Gastrocnemius medialis (tissue), 4 donors: ENCODE results near the gene NPEPPS. TPM values are rescaled to one million over a fixed set of nuclear protein-coding genes. Genes with fewer than 3 reads are reported as not detected.

ENCODE experiments used
- ATAC-seq, 2 donors: fragments of 150-250 bp; one replicate each; pipeline ENCODE4 v1.9.1; 2016
- DNase-seq, 2 donors: peaks; one replicate each; pipeline ENCODE4 v3.0.0-alpha.2; 2019
- H3K27ac ChIP-seq, 4 donors: fragments of 200-600 bp; sonication (generic); 1 replicate in 1 of 4; 2 replicates in 3 of 4; pipeline ENCODE4 v1.5.1; 2016 to 2018; ENCODE audit warnings: mild to moderate bottlenecking in 2 of 4, moderate library complexity in 1 of 4
- H3K27me3 ChIP-seq, 3 donors: fragments of 200-600 bp; sonication (generic) in 2 of 3; 1 replicate in 1 of 3; 2 replicates in 2 of 3; pipeline versions ENCODE4 v1.5.1 to v1.6.0; 2016 to 2019; ENCODE audit warnings: mild to moderate bottlenecking in 1 of 3, moderate library complexity in 1 of 3
- H3K36me3 ChIP-seq, 2 donors: fragments of 200-600 bp; sonication (generic) in 1 of 2; one replicate each; pipeline ENCODE4 v1.5.1; 2017 to 2018
- H3K4me1 ChIP-seq, 2 donors: fragments of 200-600 bp; sonication (generic) in 1 of 2; one replicate each; pipeline ENCODE4 v1.5.1; 2016 to 2017; ENCODE audit warnings: mild to moderate bottlenecking in 2 of 2
- H3K4me3 ChIP-seq, 4 donors: fragments of 200-600 bp; sonication (generic) in 3 of 4; 1 replicate in 1 of 4; 2 replicates in 3 of 4; pipeline ENCODE4 v1.5.1; 2016 to 2019; ENCODE audit warnings: mild to moderate bottlenecking in 2 of 4
- H3K9me3 ChIP-seq, 3 donors: fragments of 200-600 bp; sonication (generic) in 2 of 3; 1 replicate in 1 of 3; 2 replicates in 2 of 3; pipeline ENCODE4 v1.5.1; 2016 to 2019
- CTCF ChIP-seq, 5 experiments: fragments of 450-650 bp in 3 of 5; fragments of 200-600 bp in 2 of 5; sonication (generic) in 2 of 5; IDR thresholded peaks in 4 of 5; conservative IDR thresholded peaks in 1 of 5; 1 replicate in 4 of 5; 2 replicates in 1 of 5; pipeline ENCODE4 v1.5.1; 2016 to 2019; ENCODE audit warnings: antibody characterized with exemption in 5 of 5, mild to moderate bottlenecking in 3 of 5, moderate library complexity in 3 of 5
- POLR2A ChIP-seq, 2 donors: fragments of 450-650 bp; IDR thresholded peaks; one replicate each; pipeline ENCODE4 v1.6.1; 2017; ENCODE audit warnings: antibody characterized with exemption in 2 of 2, mild to moderate bottlenecking in 2 of 2, moderate library complexity in 2 of 2
- in situ Hi-C, 4 donors: fragments of 200-750 bp; cut with MboI; loops; one replicate each; pipeline versions ENCODE4 v1.15.0 to v1.8.0; 2017; ENCODE audit warnings: low sequenced_read_pairs in 4 of 4
- intact Hi-C: fragments of 100-400 bp; cut with DNase I; formaldehyde crosslinking; loops from one replicate; pipeline ENCODE4 v1.15.1; 2023; ENCODE audit warnings: low total_unique reads
- total RNA-seq, 4 donors: library from RNA; depleted of rRNA; stranded (reverse); fragments of >200 nt; gene quantifications; one replicate each; pipeline versions ENCODE4 v1.1.0 to v1.2.3, GENCODE V29; 2016

The NPEPPS gene
- total RNA-seq, 4 donors from 2014 or later, result 116 to 186 (median 157) TPM

- intact Hi-C loops (no loop called here), in situ Hi-C loops (loop anchor here in 1 of 4 donors (25.0 kb wide), 1 partner anchor 118 kb away; no protein-coding TSS in a partner anchor)
- DNase-seq (no peak), ATAC-seq (no peak)
- no peaks in the 10 kb centered on the region for H3K27me3 ChIP-seq
- no peaks in the 10 kb centered on the region for H3K4me1 ChIP-seq
- no peaks in the 10 kb centered on the region for H3K9me3 ChIP-seq
- H3K27ac ChIP-seq, result no peak overlapping the region
- H3K4me3 ChIP-seq, result no peak overlapping the region
- peaks cover 2 to 96% of the 10 kb centered on the region in 2 donors for H3K36me3 ChIP-seq
- no peak for TF ChIP-seq POLR2A (IDR thresholded peaks at IDR 0.05)
- no peak for TF ChIP-seq CTCF (IDR thresholded peaks at IDR 0.05 in 4 of 5, conservative IDR thresholded peaks at IDR 0.05 in 1 of 5)
Observed at GRCh38 chr17:47669081-47669480, 138.2 kb downstream of the NPEPPS start.

DNA sequence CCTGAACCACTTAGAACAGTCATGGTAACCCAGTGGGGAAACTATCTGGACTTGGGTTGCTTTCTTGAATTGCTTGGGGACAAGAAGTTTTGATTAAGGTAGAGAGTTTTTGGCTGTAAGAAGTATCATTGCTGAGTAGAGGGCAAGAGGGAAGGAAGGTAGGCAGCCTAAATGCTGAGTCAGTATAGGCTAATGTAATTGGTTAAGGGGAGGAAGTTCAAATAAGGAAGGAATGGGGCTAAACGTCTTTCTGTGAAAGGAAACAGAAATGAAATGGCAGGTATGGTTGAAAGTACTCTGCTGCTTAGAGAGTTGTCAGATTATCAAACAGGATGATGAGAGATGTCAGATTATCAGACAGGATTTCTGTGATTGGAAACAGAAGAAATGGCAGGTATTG lies 139.2 kb downstream of the NPEPPS start:
- no peaks in the 10 kb centered on the region for H3K4me1 ChIP-seq
- intact Hi-C loops, result no loop called here

More for the DNA sequence above, 139.2 kb downstream of the NPEPPS start:
- no peaks in the 10 kb centered on the region for H3K27me3 ChIP-seq
- H3K27ac ChIP-seq, result no peak overlapping the region
- no peak overlapping the region for H3K4me3 ChIP-seq
- H3K36me3 ChIP-seq, result peaks cover 2 to 97% of the 10 kb centered on the region in 2 donors
- TF ChIP-seq POLR2A (IDR thresholded peaks at IDR 0.05) (no peak), CTCF (IDR thresholded peaks at IDR 0.05 in 4 of 5, conservative IDR thresholded peaks at IDR 0.05 in 1 of 5) (no peak)
- DNase-seq (no peak), ATAC-seq (no peak)
- H3K9me3 ChIP-seq, result no peaks in the 10 kb centered on the region
- in situ Hi-C loops, result loop anchor here in 1 of 4 donors (25.0 kb wide), 1 partner anchor 117 kb away; no protein-coding TSS in a partner anchor

Other genes starting within 250 kb of the NPEPPS start
- 1 to 10 TPM; 1.4 to 2.5 (median 1.8) TPM for gene EFCAB13, start 207.2 kb upstream of the NPEPPS start, total RNA-seq
- 100 to 1,000 TPM; 170 to 238 (median 211) TPM for gene KPNB1, start 118.8 kb downstream of the NPEPPS start, total RNA-seq
- gene TBKBP1, start 163.1 kb downstream of the NPEPPS start, total RNA-seq, result 10 to 100 TPM; 15.9 to 28.0 (median 23.0) TPM
- gene TBX21, start 202.1 kb downstream of the NPEPPS start, total RNA-seq, result 1 to 10 TPM in 1 of 4 donors, under 1 TPM in 1, not detected in 2; 0.98 to 3.3 TPM